ENCODE measurements around the gene ADAMTS7.
"Not testable (repeated sequence)": the region's sequence is repeated elsewhere in the genome, so short reads cannot be mapped to it uniquely, and the experiment has no call there.

DNA sequence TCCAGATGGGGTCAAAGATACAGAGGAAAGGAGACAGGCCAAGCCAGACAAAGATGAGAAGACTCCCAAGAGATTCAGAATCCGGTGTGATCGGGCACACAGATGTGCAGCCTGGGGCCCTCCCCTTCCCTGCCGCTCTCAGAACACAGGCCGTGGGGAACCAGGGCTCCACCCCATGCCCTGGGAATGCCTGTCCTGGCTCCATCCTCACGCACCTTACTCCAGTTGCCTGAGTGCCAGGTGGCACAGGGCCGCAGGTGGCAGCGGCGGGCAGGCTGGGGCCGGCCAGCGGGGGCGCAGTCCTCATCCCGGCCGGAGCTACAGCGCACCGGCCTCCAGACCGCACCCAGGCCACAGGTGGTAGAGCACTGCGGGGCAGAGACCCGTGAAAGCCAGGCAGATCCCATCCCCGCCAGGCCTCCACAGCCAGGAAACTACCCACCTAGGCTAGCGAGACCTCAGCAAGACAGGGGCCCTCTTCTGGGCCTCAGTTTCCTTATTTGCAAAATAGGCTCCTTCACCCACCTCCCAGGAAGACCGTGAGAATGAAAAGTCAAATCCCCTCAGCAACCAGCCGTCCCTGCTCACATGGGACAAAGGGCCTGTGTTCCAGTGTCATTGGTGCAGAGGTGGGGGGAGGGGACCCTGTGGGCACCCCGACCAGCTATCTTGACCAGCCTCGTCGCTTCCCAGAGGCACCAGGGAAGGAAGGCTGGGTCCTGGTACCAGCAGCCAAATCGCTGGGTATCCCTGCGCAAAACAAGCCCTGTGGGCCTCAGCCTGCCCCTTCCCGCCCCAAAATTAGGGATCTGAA lies 46.7 kb downstream of the ADAMTS7 start:
- TF ChIP-seq, protein P1, sequence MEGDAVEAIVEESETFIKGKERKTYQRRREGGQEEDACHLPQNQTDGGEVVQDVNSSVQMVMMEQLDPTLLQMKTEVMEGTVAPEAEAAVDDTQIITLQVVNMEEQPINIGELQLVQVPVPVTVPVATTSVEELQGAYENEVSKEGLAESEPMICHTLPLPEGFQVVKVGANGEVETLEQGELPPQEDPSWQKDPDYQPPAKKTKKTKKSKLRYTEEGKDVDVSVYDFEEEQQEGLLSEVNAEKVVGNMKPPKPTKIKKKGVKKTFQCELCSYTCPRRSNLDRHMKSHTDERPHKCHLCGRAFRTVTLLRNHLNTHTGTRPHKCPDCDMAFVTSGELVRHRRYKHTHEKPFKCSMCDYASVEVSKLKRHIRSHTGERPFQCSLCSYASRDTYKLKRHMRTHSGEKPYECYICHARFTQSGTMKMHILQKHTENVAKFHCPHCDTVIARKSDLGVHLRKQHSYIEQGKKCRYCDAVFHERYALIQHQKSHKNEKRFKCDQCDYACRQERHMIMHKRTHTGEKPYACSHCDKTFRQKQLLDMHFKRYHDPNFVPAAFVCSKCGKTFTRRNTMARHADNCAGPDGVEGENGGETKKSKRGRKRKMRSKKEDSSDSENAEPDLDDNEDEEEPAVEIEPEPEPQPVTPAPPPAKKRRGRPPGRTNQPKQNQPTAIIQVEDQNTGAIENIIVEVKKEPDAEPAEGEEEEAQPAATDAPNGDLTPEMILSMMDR (IDR thresholded peaks at IDR 0.05): not testable (repeated sequence)
- TF ChIP-seq EZH2phosphoT487 (IDR thresholded peaks at IDR 0.05): not testable (repeated sequence)
